NK-92 (cell line): ENCODE measurements around the gene CEACAM8.
"Not testable (repeated sequence)": the region's sequence is repeated elsewhere in the genome, so short reads cannot be mapped to it uniquely, and the experiment has no call there.

Experiments used
- DNase-seq: peaks from one replicate; lab custom pipeline; 2025; ENCODE audit not compliant: unreplicated experiment; lab: John Stamatoyannopoulos, UW

The CEACAM8 gene

GRCh38 chr19:42576241-42576640 is 18.5 kb downstream of the CEACAM8 start:
- no peak for DNase-seq

DNA sequence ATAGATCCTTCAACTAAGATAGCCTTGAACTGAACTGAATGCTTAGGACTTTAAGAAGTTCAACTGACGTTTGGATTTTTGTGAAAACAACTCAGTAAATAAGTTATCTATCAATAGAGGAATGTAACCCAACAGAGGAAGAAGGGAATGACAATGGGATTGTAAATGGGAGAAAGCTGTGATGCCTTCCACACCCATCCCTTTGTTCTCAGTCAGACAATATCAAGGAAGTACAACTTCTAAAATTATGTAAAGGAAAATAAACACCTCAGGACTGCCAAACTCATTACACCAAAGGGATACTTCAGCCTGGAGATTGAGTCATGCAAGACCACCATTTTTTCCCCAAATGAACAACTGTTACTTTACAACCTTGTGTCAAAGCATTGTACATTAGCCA is 21.1 kb downstream of the CEACAM8 start:
- no peak for DNase-seq

DNA sequence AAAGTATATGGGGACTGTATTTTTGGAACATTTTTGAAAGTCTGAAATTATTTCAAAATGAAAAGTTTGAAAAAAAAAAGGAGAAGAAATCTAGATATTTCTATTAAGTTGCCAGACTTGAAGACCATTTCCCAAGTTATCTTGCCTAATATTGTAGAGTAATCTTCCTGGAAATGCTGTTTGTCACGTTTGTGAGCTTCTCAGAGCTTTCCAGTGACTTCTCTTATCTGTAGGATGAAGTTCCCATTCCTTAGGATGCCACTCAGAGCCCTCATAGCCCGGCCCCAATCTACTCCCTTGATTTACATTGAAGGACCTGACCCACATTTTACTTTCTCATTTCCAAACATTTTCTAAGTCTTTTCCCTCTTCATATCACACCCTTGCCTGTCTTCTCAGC is 23.6 kb downstream of the CEACAM8 start:
- no peak for DNase-seq

DNA sequence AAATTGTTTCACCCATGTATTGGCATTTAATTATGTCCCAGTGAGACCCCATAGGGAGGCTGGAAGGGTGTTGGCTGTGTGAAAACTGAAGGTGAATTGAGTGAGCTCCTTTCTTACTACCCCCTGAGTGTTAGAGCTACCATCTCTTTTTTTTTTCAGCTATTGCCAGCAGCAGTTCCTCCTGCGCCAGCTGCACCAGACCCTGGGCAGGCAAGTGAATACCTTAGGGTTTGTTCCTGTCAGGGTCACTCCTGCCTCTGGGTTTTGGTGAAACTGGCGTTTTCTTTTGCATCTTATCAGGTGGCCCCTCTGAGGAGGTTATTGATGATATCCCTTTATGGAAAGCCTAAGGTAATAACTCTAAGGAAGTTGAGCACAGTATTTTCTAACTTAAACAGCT is 25.5 kb downstream of the CEACAM8 start:
- no peak for DNase-seq

DNA sequence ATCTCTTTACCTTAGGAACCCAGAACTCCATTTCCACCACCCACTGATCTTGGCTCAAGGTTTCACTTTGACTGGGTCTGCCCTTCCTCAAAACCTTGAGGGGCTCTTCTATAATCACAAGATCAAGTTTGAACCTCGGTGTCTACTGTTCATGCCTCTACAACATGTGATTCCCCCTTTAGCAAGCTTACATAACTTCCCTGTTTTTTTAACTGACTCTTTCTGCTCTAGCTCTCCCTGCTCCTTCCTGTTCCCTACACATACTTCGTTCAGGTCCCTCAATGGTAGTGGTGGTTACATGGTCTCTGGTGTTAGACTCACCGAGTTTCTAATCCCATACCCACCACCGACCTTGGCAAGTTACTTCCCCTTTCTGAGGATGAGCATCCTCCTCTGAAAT is 26.7 kb downstream of the CEACAM8 start:
- no peak for DNase-seq

DNA sequence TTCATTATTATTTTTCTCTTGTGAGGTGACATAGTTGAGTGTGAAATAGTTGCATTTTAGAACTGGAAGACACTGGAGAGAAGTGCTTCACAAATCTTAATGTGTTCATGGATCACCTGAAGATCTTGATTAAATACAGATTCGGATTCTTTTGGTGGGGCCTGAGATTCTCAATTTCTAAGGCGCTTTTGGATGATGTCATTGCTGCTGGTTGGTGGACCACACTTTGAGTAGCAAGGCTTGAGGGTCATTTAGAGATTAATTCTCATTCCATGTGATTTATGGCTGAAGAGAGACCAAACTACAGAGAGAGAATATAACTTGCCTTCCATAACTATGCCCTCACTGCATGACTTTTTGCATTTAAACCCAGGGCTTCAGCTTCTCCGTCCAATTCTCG is 27.2 kb downstream of the CEACAM8 start:
- no peak for DNase-seq

GRCh38 chr19:42563352-42564210 is 31.1 kb downstream of the CEACAM8 start:
- no peak for DNase-seq

- DNase-seq, result no peak
Observed at GRCh38 chr19:42561512-42561911, 33.2 kb downstream of the CEACAM8 start.

- DNase-seq, result no peak
Observed at GRCh38 chr19:42560731-42561130, 34.0 kb downstream of the CEACAM8 start.

DNA sequence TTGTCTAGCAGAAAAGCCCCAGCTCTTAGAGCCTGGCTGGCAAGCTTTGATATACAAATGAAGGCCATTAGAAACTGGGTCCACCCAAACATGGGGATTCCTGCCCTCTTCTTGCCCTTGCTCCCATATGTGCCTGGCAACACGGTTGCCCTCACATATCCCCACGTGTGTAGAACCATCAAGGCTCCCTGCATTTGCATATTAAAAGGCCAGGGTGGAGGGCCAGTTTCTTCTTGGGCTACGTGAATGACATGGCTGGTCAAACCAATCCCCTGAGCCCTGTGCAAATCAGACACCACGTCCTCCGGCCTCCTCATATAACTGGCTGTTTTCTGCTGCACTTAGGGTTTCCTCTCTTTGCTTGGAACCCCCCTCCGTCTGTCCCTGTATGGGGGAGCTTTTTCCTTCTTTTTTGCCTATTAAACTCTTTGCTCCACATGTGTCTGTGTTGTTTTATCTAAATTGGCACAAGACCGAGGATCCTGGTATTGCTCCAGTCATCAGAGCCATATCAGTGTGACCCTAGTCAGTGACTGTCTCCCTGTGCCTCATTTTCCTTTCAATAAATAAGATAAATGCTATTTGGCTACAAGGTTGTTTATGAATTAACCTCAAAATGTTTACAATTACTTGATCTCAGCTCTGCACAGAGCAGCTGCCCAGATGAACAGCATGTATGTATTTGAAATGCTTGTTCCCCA is 36.1 kb downstream of the CEACAM8 start:
- no peak for DNase-seq

- DNase-seq, result not testable (repeated sequence)
Observed at GRCh38 chr19:42557386-42557871, 37.3 kb downstream of the CEACAM8 start.

DNA sequence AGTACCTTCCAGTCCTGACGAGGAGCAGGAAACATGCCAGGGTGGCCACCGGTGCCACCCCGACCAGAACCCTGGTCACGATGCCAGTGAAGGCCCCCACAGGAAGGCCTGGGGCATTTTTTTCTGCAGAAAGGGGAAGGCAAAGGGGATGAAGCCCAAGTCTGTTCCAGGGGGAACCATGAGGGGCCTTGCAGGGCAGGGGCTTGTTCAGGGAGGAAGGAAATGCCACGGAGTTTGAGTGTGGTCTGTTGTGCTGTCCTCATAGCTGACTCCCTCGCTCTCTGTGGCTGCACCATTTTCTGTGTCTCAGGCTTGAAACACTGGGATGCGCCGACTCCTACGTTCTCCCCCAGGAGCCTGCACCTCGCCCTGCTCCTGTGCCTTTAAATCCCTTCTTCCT is 38.9 kb downstream of the CEACAM8 start:
- DNase-seq, result no peak

GRCh38 chr19:42555317-42555716 is 39.4 kb downstream of the CEACAM8 start:
- DNase-seq, result no peak

DNA sequence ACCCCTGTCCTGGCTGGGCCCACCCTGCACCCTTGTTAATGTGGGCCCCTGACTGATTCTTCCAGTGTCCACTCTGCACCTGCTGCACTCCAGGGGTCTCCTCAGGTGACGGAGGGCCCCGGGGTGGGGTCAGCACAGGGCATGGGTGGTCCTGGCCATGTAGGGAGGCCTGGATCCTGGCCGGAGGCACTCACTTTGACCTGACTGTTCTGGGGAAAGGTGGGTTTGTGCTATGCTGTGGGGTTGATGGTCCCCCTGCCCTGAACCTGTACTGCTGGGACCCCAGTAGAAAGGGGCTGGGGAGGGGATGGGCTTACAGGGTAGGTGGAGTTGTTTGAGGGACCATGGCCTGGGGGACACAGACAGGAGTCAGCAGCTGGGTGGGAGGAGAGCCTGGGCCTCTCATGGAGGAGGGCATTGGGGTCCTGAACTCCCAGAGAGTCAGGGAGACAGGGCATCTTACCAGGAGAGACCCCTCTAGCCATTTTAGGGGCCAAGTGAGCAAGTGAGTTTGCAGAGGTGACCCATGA is 40.6 kb downstream of the CEACAM8 start:
- no peak for DNase-seq

GRCh38 chr19:42553292-42554045 is 41.3 kb downstream of the CEACAM8 start:
- DNase-seq, result no peak

GRCh38 chr19:42552086-42553065 is 42.3 kb downstream of the CEACAM8 start:
- DNase-seq, result no peak

DNA sequence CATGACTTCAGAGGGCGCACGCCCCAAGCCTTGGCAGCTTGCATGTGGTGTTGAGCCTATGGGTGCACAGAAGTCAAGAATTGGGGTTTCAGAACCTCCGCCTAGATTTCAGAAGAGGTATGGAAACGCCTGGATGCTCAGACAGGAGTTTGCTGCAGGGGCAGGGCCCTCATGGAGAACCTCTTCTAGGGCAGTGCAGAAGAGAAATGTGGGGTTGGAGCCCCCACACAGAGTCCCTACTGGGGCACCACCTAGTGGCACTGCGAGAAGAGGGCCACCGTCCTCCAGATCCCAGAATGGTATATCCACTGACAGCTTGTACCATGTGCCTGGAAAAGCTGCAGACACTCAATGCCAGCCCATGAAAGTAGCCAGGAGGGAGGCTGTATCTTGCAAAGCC is 44.2 kb downstream of the CEACAM8 start:
- not testable (repeated sequence) for DNase-seq

DNA sequence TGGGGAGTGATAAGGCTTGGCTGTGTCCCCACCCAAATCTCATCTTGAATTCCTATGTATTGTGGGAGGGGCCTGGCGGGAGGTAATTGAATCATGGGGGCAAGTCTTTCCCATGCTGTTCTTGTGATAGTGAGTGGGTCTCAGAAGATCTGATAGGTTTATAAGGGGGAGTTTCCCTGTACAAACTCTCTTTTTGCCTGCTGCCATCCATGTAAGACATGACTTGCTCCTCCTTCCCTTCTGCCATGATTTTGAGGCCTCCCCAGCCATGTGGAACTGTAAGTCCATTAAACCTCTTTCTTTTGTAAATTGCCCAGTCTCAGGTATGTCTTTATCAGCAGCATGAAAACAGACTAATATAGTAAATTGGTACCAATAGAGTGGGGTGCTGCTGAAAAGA is 45.7 kb downstream of the CEACAM8 start:
- DNase-seq, result not testable (repeated sequence)

- DNase-seq, result no peak
Observed at GRCh38 chr19:42548552-42548951, 46.2 kb downstream of the CEACAM8 start.

DNA sequence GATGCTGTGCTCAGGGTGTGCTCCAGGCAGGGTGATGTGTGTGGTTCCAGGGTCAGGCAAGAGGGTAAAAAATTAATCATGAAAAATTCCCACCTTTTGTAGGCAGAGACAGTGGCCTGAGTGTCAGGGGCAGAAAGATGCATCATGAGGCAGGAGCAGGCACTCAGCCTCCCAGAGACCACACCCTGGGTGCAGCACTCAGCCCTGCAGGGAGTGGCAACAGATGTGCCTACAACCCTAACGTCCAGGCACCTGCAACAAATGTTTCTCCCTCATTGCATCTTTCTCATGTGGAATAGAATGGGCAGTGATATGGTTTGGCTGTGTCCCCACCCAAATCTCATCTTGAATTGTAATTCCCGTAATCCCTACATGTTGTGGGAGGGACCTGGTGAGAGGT is 46.8 kb downstream of the CEACAM8 start:
- no peak for DNase-seq
